ENCODE measurements around the gene DLGAP4.

The DLGAP4 gene

GRCh38 chr20:36355469-36356171, 49.5 kb downstream of the DLGAP4 start:
- no peaks in the 10 kb centered on the region for H3K4me1 ChIP-seq (ENCODE audit: low read length)
- H3K9me3 ChIP-seq (replicated peaks; ENCODE audit: insufficient read depth, low read length), result no peaks in the 10 kb centered on the region
- peaks cover 82% of the 10 kb centered on the region for H3K27me3 ChIP-seq (replicated peaks; ENCODE audit: insufficient read depth, low read length)
- no peaks in the 10 kb centered on the region for H4K20me1 ChIP-seq (ENCODE audit: insufficient read depth, low read length)
- H3K4me3 ChIP-seq (ENCODE audit: low read length), result no peak overlapping the region
- TF ChIP-seq EZH2 (optimal IDR thresholded peaks at IDR 0.05; ENCODE audit: low read depth, low read length) (no peak), CTCF (IDR thresholded peaks at IDR 0.05; ENCODE audit: low read length) (no peak), EZH2phosphoT487 (IDR thresholded peaks at IDR 0.05; ENCODE audit: low read length) (no peak)
- H3K9ac ChIP-seq (ENCODE audit: low read length), result no peak overlapping the region
- no peak for DNase-seq
- no peaks in the 10 kb centered on the region for H3F3A ChIP-seq (ENCODE audit: insufficient read depth, low read length)
- no peaks in the 10 kb centered on the region for H3K36me3 ChIP-seq (replicated peaks; ENCODE audit: insufficient read depth, low read length)
- no peak overlapping the region for H3K4me2 ChIP-seq (ENCODE audit: low read depth, low read length)
- no peak overlapping the region for H3K27ac ChIP-seq (ENCODE audit: low read length)
- no peak overlapping the region for H2AFZ ChIP-seq (ENCODE audit: low read length)
- H3K9me2 ChIP-seq (replicated peaks; ENCODE audit: insufficient read depth, low read length), result no peaks in the 10 kb centered on the region
- no peaks in the 10 kb centered on the region for H3K79me2 ChIP-seq (ENCODE audit: low read length)

- no peak overlapping the region for H3K4me2 ChIP-seq (ENCODE audit: low read depth, low read length)
- H3K4me3 ChIP-seq (ENCODE audit: low read length), result no peak overlapping the region
- H3K9me3 ChIP-seq (replicated peaks; ENCODE audit: insufficient read depth, low read length), result no peaks in the 10 kb centered on the region
- no peaks in the 10 kb centered on the region for H3F3A ChIP-seq (ENCODE audit: insufficient read depth, low read length)
- H3K27me3 ChIP-seq (replicated peaks; ENCODE audit: insufficient read depth, low read length), result peaks cover 79% of the 10 kb centered on the region
- H3K79me2 ChIP-seq (ENCODE audit: low read length), result no peaks in the 10 kb centered on the region
- H3K27ac ChIP-seq (ENCODE audit: low read length), result no peak overlapping the region
- TF ChIP-seq CTCF (IDR thresholded peaks at IDR 0.05; ENCODE audit: low read length) (no peak), EZH2phosphoT487 (IDR thresholded peaks at IDR 0.05; ENCODE audit: low read length) (no peak), EZH2 (optimal IDR thresholded peaks at IDR 0.05; ENCODE audit: low read depth, low read length) (no peak)
- H2AFZ ChIP-seq (ENCODE audit: low read length), result no peak overlapping the region
- H3K9me2 ChIP-seq (replicated peaks; ENCODE audit: insufficient read depth, low read length), result no peaks in the 10 kb centered on the region
- H3K4me1 ChIP-seq (ENCODE audit: low read length), result no peaks in the 10 kb centered on the region
- H3K36me3 ChIP-seq (replicated peaks; ENCODE audit: insufficient read depth, low read length), result no peaks in the 10 kb centered on the region
- no peak for DNase-seq
- no peaks in the 10 kb centered on the region for H4K20me1 ChIP-seq (ENCODE audit: insufficient read depth, low read length)
- H3K9ac ChIP-seq (ENCODE audit: low read length), result no peak overlapping the region
These were observed 53.7 kb downstream of the DLGAP4 start for GRCh38 chr20:36359668-36360406.

- Histone ChIP-seq H3K79me2 (ENCODE audit: low read length) (no peaks in the 10 kb centered on the region), H3K4me2 (ENCODE audit: low read depth, low read length) (no peak overlapping the region), H3K36me3 (replicated peaks; ENCODE audit: insufficient read depth, low read length) (no peaks in the 10 kb centered on the region), H4K20me1 (ENCODE audit: insufficient read depth, low read length) (no peaks in the 10 kb centered on the region), H3K9ac (ENCODE audit: low read length) (no peak overlapping the region), H3F3A (ENCODE audit: insufficient read depth, low read length) (no peaks in the 10 kb centered on the region), H3K27me3 (replicated peaks; ENCODE audit: insufficient read depth, low read length) (peaks cover 79% of the 10 kb centered on the region), H3K4me3 (ENCODE audit: low read length) (no peak overlapping the region), H2AFZ (ENCODE audit: low read length) (no peak overlapping the region), H3K9me3 (replicated peaks; ENCODE audit: insufficient read depth, low read length) (no peaks in the 10 kb centered on the region), H3K4me1 (ENCODE audit: low read length) (no peaks in the 10 kb centered on the region), H3K27ac (ENCODE audit: low read length) (no peak overlapping the region), H3K9me2 (replicated peaks; ENCODE audit: insufficient read depth, low read length) (no peaks in the 10 kb centered on the region)
- TF ChIP-seq CTCF (IDR thresholded peaks at IDR 0.05; ENCODE audit: low read length) (no peak), EZH2phosphoT487 (IDR thresholded peaks at IDR 0.05; ENCODE audit: low read length) (no peak), EZH2 (optimal IDR thresholded peaks at IDR 0.05; ENCODE audit: low read depth, low read length) (no peak)
- no peak for DNase-seq
These were observed 54.3 kb downstream of the DLGAP4 start for GRCh38 chr20:36360429-36360828.
